ENCODE data around the gene RIPPLY3.

DNA sequence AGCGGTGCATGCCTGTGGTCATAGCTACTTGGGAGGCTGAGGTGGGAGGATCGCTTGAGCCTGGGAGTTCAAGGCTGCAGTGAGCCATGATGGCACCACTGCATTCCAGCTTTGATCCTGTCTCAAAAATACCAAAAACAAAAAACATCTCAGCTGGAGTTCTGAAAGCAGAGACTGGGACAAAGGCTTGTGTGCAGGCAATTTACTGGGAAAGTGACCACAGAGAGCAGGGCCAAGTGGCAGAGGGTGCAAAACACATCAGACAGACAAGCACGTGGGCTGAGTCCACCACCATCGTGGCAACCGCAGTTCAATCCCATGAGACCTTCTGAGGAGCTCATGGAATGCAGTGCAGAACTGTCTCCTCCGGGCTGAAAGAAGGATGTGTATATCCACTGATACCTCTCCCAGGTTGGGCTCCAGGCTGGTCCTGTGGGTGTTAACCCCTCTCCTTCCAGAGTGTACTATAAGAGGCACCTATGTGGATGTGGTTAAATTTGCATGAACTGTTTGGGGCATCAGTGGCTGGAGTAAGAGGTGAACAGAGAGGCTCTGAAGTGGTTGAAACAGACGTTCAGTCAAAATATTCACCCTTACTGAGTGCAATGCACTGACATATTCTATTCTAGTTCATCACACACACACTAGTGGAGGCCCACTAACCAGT, 55.6 kb downstream of the RIPPLY3 start:
- TF ChIP-seq, protein P1, sequence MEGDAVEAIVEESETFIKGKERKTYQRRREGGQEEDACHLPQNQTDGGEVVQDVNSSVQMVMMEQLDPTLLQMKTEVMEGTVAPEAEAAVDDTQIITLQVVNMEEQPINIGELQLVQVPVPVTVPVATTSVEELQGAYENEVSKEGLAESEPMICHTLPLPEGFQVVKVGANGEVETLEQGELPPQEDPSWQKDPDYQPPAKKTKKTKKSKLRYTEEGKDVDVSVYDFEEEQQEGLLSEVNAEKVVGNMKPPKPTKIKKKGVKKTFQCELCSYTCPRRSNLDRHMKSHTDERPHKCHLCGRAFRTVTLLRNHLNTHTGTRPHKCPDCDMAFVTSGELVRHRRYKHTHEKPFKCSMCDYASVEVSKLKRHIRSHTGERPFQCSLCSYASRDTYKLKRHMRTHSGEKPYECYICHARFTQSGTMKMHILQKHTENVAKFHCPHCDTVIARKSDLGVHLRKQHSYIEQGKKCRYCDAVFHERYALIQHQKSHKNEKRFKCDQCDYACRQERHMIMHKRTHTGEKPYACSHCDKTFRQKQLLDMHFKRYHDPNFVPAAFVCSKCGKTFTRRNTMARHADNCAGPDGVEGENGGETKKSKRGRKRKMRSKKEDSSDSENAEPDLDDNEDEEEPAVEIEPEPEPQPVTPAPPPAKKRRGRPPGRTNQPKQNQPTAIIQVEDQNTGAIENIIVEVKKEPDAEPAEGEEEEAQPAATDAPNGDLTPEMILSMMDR (IDR thresholded peaks at IDR 0.05), result no peak
- TF ChIP-seq POLR2A (IDR thresholded peaks at IDR 0.05), result no peak
